Measurements from ENCODE around the gene LDLRAP1. TPM values are rescaled to one million over a fixed set of nuclear protein-coding genes. Genes with fewer than 3 reads are reported as not detected.

LDLRAP1 gene
- total and polyA plus RNA-seq, 2 of the 4 experiments (the other 2 are of a cell fraction) = 4.5 to 14.4 TPM

- dilution Hi-C loops (cut with HindIII; ENCODE audit: low sequenced_read_pairs, unreplicated experiment) (no loop called here), intact Hi-C loops (cut with micrococcal nuclease) (no loop called here), in situ Hi-C loops (cut with MboI; ENCODE audit: low sequenced_read_pairs) (no loop called here)
- Histone ChIP-seq H3K27ac (ENCODE audit: insufficient read depth, low read length) (no peak overlapping the region), H2AK5ac (ENCODE audit: low read depth, low read length) (peak overlapping the region; percentile 1; the same call in 1 of the 2 replicates), H3K4ac (ENCODE audit: low read depth, low read length) (peak overlapping the region; percentile 20; the same call in 1 of the 2 replicates), H2BK15ac (ENCODE audit: low read depth, low read length) (no peak overlapping the region), H2BK120ac (ENCODE audit: low read depth, low read length) (no peak overlapping the region), H4K5ac (ENCODE audit: low read depth, low read length) (no peak overlapping the region), H2BK20ac (ENCODE audit: low read depth, low read length) (no peak overlapping the region), H3K56ac (ENCODE audit: extremely low read depth, insufficient read depth, low read length) (no peak overlapping the region), H4K91ac (ENCODE audit: insufficient read depth, low read depth, low read length) (no peak overlapping the region), H3K4me1 (ENCODE audit: control insufficient read depth, insufficient read depth, low read length) (peaks cover 17% of the 10 kb centered on the region), H2BK5ac (ENCODE audit: low read depth, low read length, poor library complexity, severe bottlenecking) (no peak overlapping the region), H3K23ac (ENCODE audit: low read depth, low read length) (peak overlapping the region; percentile 38; the same call in 1 of the 2 replicates), H2AFZ (replicated peaks; ENCODE audit: low read length, poor library complexity) (peak overlapping the region; percentile 36), H3K27me3 (ENCODE audit: control insufficient read depth, insufficient read depth, low read length) (peaks cover 3% of the 10 kb centered on the region; the same call in 1 of the 2 replicates), H3K36me3 (ENCODE audit: control insufficient read depth, insufficient read depth, low read length) (no peaks in the 10 kb centered on the region), H2AK9ac (replicated peaks; ENCODE audit: low read depth, low read length, poor library complexity) (peak overlapping the region; percentile 33), H3K9me3 (ENCODE audit: control insufficient read depth, insufficient read depth, low read length) (no peaks in the 10 kb centered on the region), H3K9ac (ENCODE audit: low read depth, low read length) (no peak overlapping the region), H3K4me3 (ENCODE audit: insufficient read depth, low read depth, low read length) (peak overlapping the region; percentile 60), H3K18ac (ENCODE audit: low read depth, low read length) (no peak overlapping the region), H3K79me1 (ENCODE audit: low read depth in 1 of 2, low read length in 2 of 2) (peaks cover 23 to 49% of the 10 kb centered on the region in 2 experiments), H3K9me1 (ENCODE audit: insufficient read depth, low read length) (peaks cover 13% of the 10 kb centered on the region), H4K8ac (ENCODE audit: low read depth in 2 of 2, low read length in 2 of 2) (0 out of 4 replicates have a peak overlapping the region, but pooled peaks of 1 of the 2 experiments have one; percentile 5), H3K14ac (replicated peaks; ENCODE audit: low read depth, low read length) (0 out of 2 replicates have a peak overlapping the region, but pooled peaks have one; percentile 52), H4K20me1 (ENCODE audit: insufficient read depth, low read length) (peaks cover 2% of the 10 kb centered on the region; the same call in 1 of the 2 replicates), H3K4me2 (ENCODE audit: low read depth, low read length) (peak overlapping the region; percentile 70)
- CTCF ChIA-PET = no interaction called here
- no TSS peak for BruUV-seq (replicated peaks)
- 40% methylated on average over 1 of the region's 6 CpGs; no CpG with 5 or more reads in 1 of the 2 experiments for WGBS, 2 experiments (ENCODE audit: extremely low coverage in 2 of 2, insufficient read length in 1 of 2)
- TF ChIP-seq USF2 (IDR thresholded peaks at IDR 0.05; ENCODE audit: low read depth, low read length) = no peak
- TF ChIP-seq SMC3 (IDR thresholded peaks at IDR 0.05; ENCODE audit: low read depth, low read length) = no peak
- no peak for TF ChIP-seq MAFK (IDR thresholded peaks at IDR 0.05; ENCODE audit: low read depth, low read length)
- TF ChIP-seq CEBPB (IDR thresholded peaks at IDR 0.05; ENCODE audit: low read depth, low read length) = no peak
- no peak for TF ChIP-seq FOS (IDR thresholded peaks at IDR 0.05; ENCODE audit: low read depth, low read length)
- no peak for TF ChIP-seq POLR2A (IDR thresholded peaks at IDR 0.05; ENCODE audit: low read depth, low read length)
- no peak for TF ChIP-seq CTCF (conservative IDR thresholded peaks at IDR 0.05; ENCODE audit: low read depth, low read length)
- TF ChIP-seq ELK1 (IDR thresholded peaks at IDR 0.05; ENCODE audit: borderline replicate concordance, low read depth, low read length) = no peak
- TF ChIP-seq RAD21 (IDR thresholded peaks at IDR 0.05; ENCODE audit: low read length) = no peak
- ATAC-seq (ENCODE audit: low read depth) = no peak
- no peak for DNase-seq
- POLR2A ChIA-PET (ENCODE audit: unreplicated experiment) = no interaction called here
Observed at GRCh38 chr1:25544819-25545218, 1.4 kb downstream of the LDLRAP1 start.
